Endothelial cell of umbilical vein (primary cell): Measurements from ENCODE around the gene RAP1GAP. TPM values are rescaled to one million over a fixed set of nuclear protein-coding genes. Genes with fewer than 3 reads are reported as not detected.

ENCODE experiments used
- BruUV-seq: library from RNA; stranded (reverse); fragments of 400-500 nt; replicated peaks from 2 replicates; lab custom pipeline; 2021; lab: Mats Ljungman, UMichigan
- CTCF ChIA-PET: fragments of 300-600, 350-600 bp; sonication (Branson Sonifier 250); formaldehyde crosslinking; loops from one replicate; lab custom pipeline; 2021; ENCODE audit warnings: antibody characterized with exemption, inconsistent platforms; lab: Charles Lee
- POLR2A ChIA-PET: fragments of 300-600, 350-600 bp; sonication (Branson Sonifier 250); formaldehyde crosslinking; loops from one replicate; lab custom pipeline; 2021; ENCODE audit warnings: antibody characterized with exemption, inconsistent platforms; lab: Charles Lee
- DNase-seq: peaks from one replicate; pipeline ENCODE4 v3.0.0-alpha.2; 2011; ENCODE audit warnings: low read depth, low spot score
- FAIRE-seq: peaks from 2 replicates; lab custom pipeline; 2011; peaks lifted over from hg19 to GRCh38; lab: Jason Lieb, UNC
- H2AFZ ChIP-seq: 2 replicates; pipeline ENCODE4 v1.6.0; 2012; ENCODE audit warnings: low read depth, low read length, control low read depth, inconsistent platforms
- H3K27ac ChIP-seq: 2 replicates; pipeline ENCODE4 v1.5.1; 2011; ENCODE audit warnings: low read depth, mild to moderate bottlenecking, control low read depth, low read length, moderate library complexity; ENCODE audit not compliant: insufficient read depth
- H3K27me3 ChIP-seq, 2 experiments: 2 replicates each; pipeline versions ENCODE4 v1.6.0 to v1.6.1; 2011; ENCODE audit warnings: low read length in 2 of 2, mixed read lengths in 1 of 2; ENCODE audit not compliant: control insufficient read depth in 2 of 2, insufficient read depth in 2 of 2
- H3K36me3 ChIP-seq, 2 experiments: 2 replicates in 1 of 2; 3 replicates in 1 of 2; pipeline ENCODE4 v1.5.1; 2011; ENCODE audit warnings: low read length in 2 of 2, mild to moderate bottlenecking in 1 of 2, moderate library complexity in 1 of 2; ENCODE audit not compliant: control insufficient read depth in 2 of 2, insufficient read depth in 2 of 2; ENCODE audit errors: extremely low read depth in 1 of 2
- H3K4me1 ChIP-seq: 3 replicates; pipeline ENCODE4 v1.5.1; 2011; ENCODE audit warnings: mild to moderate bottlenecking, low read length; ENCODE audit not compliant: control insufficient read depth, insufficient read depth; ENCODE audit errors: extremely low read depth
- H3K4me2 ChIP-seq: 2 replicates; pipeline ENCODE4 v1.6.1; 2011; ENCODE audit warnings: low read length, control low read depth, mixed read lengths; ENCODE audit not compliant: insufficient read depth
- H3K4me3 ChIP-seq, 3 experiments: fragments of 200-600 bp in 1 of 3; sonication (generic), shearing (Covaris generic) in 1 of 3; replicated peaks in 1 of 3; 2 replicates each; pipeline ENCODE4 v1.5.1; 2011 to 2016; ENCODE audit warnings: control low read depth in 3 of 3, low read length in 3 of 3, mild to moderate bottlenecking in 2 of 3, inconsistent platforms in 1 of 3, low read depth in 1 of 3, moderate library complexity in 1 of 3; ENCODE audit not compliant: insufficient read depth in 1 of 3
- H3K79me2 ChIP-seq: 2 replicates; pipeline ENCODE4 v1.6.0; 2012; ENCODE audit warnings: low read length, inconsistent platforms; ENCODE audit not compliant: control insufficient read depth, insufficient read depth
- H3K9ac ChIP-seq: replicated peaks from 2 replicates; pipeline ENCODE3; 2011; ENCODE audit warnings: low read length, control low read depth; ENCODE audit not compliant: insufficient read depth; ENCODE audit errors: extremely low read depth
- H3K9me1 ChIP-seq: replicated peaks from 3 replicates; pipeline ENCODE4 v1.6.0; 2011; ENCODE audit warnings: mild to moderate bottlenecking, low read length; ENCODE audit not compliant: control insufficient read depth, insufficient read depth; ENCODE audit errors: extremely low read depth
- H3K9me3 ChIP-seq: replicated peaks from 2 replicates; pipeline ENCODE4 v1.5.1; 2012; ENCODE audit warnings: low read length, inconsistent platforms; ENCODE audit not compliant: control insufficient read depth, insufficient read depth
- H4K20me1 ChIP-seq: replicated peaks from 2 replicates; pipeline ENCODE3; 2011; ENCODE audit warnings: mild to moderate bottlenecking, low read length; ENCODE audit not compliant: control insufficient read depth, insufficient read depth; ENCODE audit errors: extremely low read depth
- EZH2 ChIP-seq: IDR thresholded peaks from 2 replicates; pipeline ENCODE4 v1.6.1; 2012; ENCODE audit warnings: borderline replicate concordance, low read depth, mild to moderate bottlenecking, moderate library complexity, low read length, inconsistent platforms; ENCODE audit not compliant: severe bottlenecking
- FOS ChIP-seq: IDR thresholded peaks from 2 replicates; pipeline ENCODE4 v1.6.1; 2011; ENCODE audit warnings: mild to moderate bottlenecking, low read length, moderate library complexity, borderline replicate concordance; ENCODE audit not compliant: insufficient read depth
- GATA2 ChIP-seq: IDR thresholded peaks from 2 replicates; pipeline ENCODE4 v1.7.0; 2011; ENCODE audit warnings: low read depth, mild to moderate bottlenecking, moderate library complexity, mixed read lengths, low read length; ENCODE audit not compliant: insufficient read length, insufficient read depth
- JUN ChIP-seq: IDR thresholded peaks from 2 replicates; pipeline ENCODE4 v1.6.1; 2011; ENCODE audit warnings: borderline replicate concordance, low read depth; ENCODE audit not compliant: insufficient read length, insufficient read depth
- MYC ChIP-seq: IDR thresholded peaks from one replicate; pipeline ENCODE4 v1.6.1; 2011; ENCODE audit warnings: mild to moderate bottlenecking, low read depth, low read length
- POLR2A ChIP-seq: IDR thresholded peaks from 2 replicates; pipeline ENCODE4 v1.6.1; 2012; ENCODE audit warnings: low read depth, mild to moderate bottlenecking, control low read depth, low read length
- POLR2AphosphoS5 ChIP-seq: IDR thresholded peaks from 2 replicates; pipeline ENCODE4 v1.6.1; 2012; ENCODE audit warnings: low read depth, mild to moderate bottlenecking, control low read depth, low read length, moderate library complexity; ENCODE audit not compliant: insufficient read depth
- dilution Hi-C: fragments of 300-500 bp; cut with MboI; formaldehyde crosslinking; loops from one replicate; pipeline ENCODE4 v1.15.0; 2019; ENCODE audit warnings: low sequenced_read_pairs; ENCODE audit not compliant: extremely low pct_ligation_motif_present
- intact Hi-C: fragments of 100-400 bp; cut with micrococcal nuclease; formaldehyde crosslinking; loops from one replicate; pipeline ENCODE4 v1.10.0; 2022
- polyA plus RNA-seq, 4 experiments: library from polyadenylated mRNA; depleted of rRNA in 3 of 4; stranded (reverse) in 3 of 4; unstranded in 1 of 4; fragments of >200 nt; gene quantifications; 2 replicates each; pipeline versions ENCODE4 v1.2.1 to v1.2.3, GENCODE V29; 2011 to 2012; ENCODE audit warnings: missing spikeins in 1 of 4
- total RNA-seq: library from RNA; stranded (reverse); gene quantifications from 2 replicates; pipeline ENCODE4 v1.2.3, GENCODE V29; 2021
- TF ChIP-seq, protein P1 (sequence below): IDR thresholded peaks from 2 replicates; pipeline ENCODE4 v1.6.1; 2011; ENCODE audit not compliant: insufficient read depth, insufficient read length
- TF ChIP-seq, protein P2 (sequence below), 2 donors: IDR thresholded peaks; 1 replicate in 1 of 2; 2 replicates in 1 of 2; pipeline ENCODE4 v1.5.1; 2011; ENCODE audit warnings: low read length in 2 of 2, mild to moderate bottlenecking in 2 of 2, moderate library complexity in 2 of 2, control low read depth in 1 of 2, inconsistent platforms in 1 of 2, low read depth in 1 of 2; ENCODE audit not compliant: insufficient read depth in 1 of 2; ENCODE audit errors: extremely low read depth in 1 of 2

RAP1GAP gene
- total and polyA plus RNA-seq, 2 donors (not counting 3 experiments of a cell fraction or from before 2014, with no cell fraction given) = 0.07 to 0.20 TPM

DNA sequence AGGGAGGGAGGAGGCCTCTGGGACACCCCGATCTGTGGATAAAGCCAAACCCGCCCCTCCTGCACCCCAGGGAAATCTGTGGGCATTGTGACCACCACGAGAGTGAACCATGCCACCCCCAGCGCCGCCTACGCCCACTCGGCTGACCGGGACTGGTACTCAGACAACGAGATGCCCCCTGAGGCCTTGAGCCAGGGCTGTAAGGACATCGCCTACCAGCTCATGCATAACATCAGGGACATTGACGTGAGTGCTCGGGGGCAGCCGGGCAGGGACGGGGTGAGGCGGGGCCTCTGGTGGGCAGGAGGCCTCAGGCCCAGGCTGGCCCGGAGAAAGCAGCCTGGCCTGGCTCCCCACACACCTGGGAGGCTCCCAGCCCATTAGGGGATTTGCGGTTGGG lies 105.2 kb downstream of the RAP1GAP start:
- CTCF ChIA-PET = interaction anchor here (1.0 kb wide), 1 partner anchor 17 kb away, joined by 5 read pairs; no protein-coding TSS in a partner anchor
- Histone ChIP-seq H4K20me1 (no peaks in the 10 kb centered on the region), H3K9ac (no peak overlapping the region), H3K4me2 (no peak overlapping the region), H3K4me1 (no peaks in the 10 kb centered on the region), H3K9me3 (no peaks in the 10 kb centered on the region), H3K36me3 (no peaks in the 10 kb centered on the region), H3K4me3 (no peak overlapping the region), H3K9me1 (no peaks in the 10 kb centered on the region), H2AFZ (no peak overlapping the region), H3K79me2 (no peaks in the 10 kb centered on the region), H3K27me3 (no peaks in the 10 kb centered on the region), H3K27ac (no peak overlapping the region)
- BruUV-seq = no TSS peak
- FAIRE-seq (no peak), DNase-seq (no peak)
- POLR2A ChIA-PET = no interaction called here
- no peak for TF ChIP-seq POLR2A
- TF ChIP-seq MYC = no peak
- no peak for TF ChIP-seq EZH2
- TF ChIP-seq JUN = no peak
- TF ChIP-seq, protein P1, sequence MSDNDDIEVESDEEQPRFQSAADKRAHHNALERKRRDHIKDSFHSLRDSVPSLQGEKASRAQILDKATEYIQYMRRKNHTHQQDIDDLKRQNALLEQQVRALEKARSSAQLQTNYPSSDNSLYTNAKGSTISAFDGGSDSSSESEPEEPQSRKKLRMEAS = no peak
- TF ChIP-seq POLR2AphosphoS5 = no peak
- TF ChIP-seq GATA2 = no peak
- no peak for TF ChIP-seq FOS
- TF ChIP-seq, protein P2, sequence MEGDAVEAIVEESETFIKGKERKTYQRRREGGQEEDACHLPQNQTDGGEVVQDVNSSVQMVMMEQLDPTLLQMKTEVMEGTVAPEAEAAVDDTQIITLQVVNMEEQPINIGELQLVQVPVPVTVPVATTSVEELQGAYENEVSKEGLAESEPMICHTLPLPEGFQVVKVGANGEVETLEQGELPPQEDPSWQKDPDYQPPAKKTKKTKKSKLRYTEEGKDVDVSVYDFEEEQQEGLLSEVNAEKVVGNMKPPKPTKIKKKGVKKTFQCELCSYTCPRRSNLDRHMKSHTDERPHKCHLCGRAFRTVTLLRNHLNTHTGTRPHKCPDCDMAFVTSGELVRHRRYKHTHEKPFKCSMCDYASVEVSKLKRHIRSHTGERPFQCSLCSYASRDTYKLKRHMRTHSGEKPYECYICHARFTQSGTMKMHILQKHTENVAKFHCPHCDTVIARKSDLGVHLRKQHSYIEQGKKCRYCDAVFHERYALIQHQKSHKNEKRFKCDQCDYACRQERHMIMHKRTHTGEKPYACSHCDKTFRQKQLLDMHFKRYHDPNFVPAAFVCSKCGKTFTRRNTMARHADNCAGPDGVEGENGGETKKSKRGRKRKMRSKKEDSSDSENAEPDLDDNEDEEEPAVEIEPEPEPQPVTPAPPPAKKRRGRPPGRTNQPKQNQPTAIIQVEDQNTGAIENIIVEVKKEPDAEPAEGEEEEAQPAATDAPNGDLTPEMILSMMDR (IDR thresholded peaks at IDR 0.05; ENCODE audit: extremely low read depth in 1 of 2, insufficient read depth in 1 of 2, low read depth in 1 of 2, low read length in 2 of 2) = no peak
- intact Hi-C loops (no loop called here), dilution Hi-C loops (no loop called here)
